Dendritic cell treated with granulocyte-macrophage colony-stimulating factor and Interleukin-4, amounts not matched to agents 40 ng/mL and 50 ng/mL, for 4 days (primary cell): Measurements from ENCODE around the gene DNAJC12.
"Not testable (repeated sequence)": the region's sequence is repeated elsewhere in the genome, so short reads cannot be mapped to it uniquely, and the experiment has no call there.

Source experiments
- H3K27ac Mint-ChIP-seq: one replicate; pipeline ENCODE4 v1.8.0; 2022; ENCODE audit warnings: mild to moderate bottlenecking, mixed read lengths
- H3K27me3 Mint-ChIP-seq: one replicate; pipeline ENCODE4 v1.8.0; 2022; ENCODE audit warnings: mild to moderate bottlenecking, mixed read lengths
- H3K36me3 Mint-ChIP-seq: one replicate; pipeline ENCODE4 v1.8.0; 2022; ENCODE audit warnings: low read depth, mixed read lengths
- H3K4me1 Mint-ChIP-seq: one replicate; pipeline ENCODE4 v1.8.0; 2022; ENCODE audit warnings: low read depth, mixed read lengths
- H3K4me3 Mint-ChIP-seq: one replicate; pipeline ENCODE4 v1.8.0; 2022; ENCODE audit warnings: mild to moderate bottlenecking, moderate library complexity, mixed read lengths
- H3K9me3 Mint-ChIP-seq: one replicate; pipeline ENCODE4 v1.8.0; 2022; ENCODE audit warnings: mixed read lengths
- intact Hi-C: fragments of 100-400 bp; cut with micrococcal nuclease; formaldehyde crosslinking; loops from one replicate; pipeline ENCODE4 v1.15.0; 2022

Gene DNAJC12

GRCh38 chr10:67793313-67793712 is 44.7 kb downstream of the DNAJC12 start:
- Mint-ChIP-seq H3K27me3 (no peaks in the 10 kb centered on the region), H3K9me3 (no peaks in the 10 kb centered on the region)

GRCh38 chr10:67792653-67793052 is 45.3 kb downstream of the DNAJC12 start:
- Mint-ChIP-seq H3K4me1 (peaks cover 21% of the 10 kb centered on the region), H3K27me3 (no peaks in the 10 kb centered on the region)
- intact Hi-C loops, result loop anchor here (5.0 kb wide), 1 partner anchor 50 kb away; no protein-coding TSS in a partner anchor

More at GRCh38 chr10:67793313-67793712, 44.7 kb downstream of the DNAJC12 start:
- Mint-ChIP-seq H3K36me3 (no peaks in the 10 kb centered on the region), H3K27ac (no peak overlapping the region), H3K4me1 (peaks cover 18% of the 10 kb centered on the region), H3K4me3 (no peak overlapping the region)
- intact Hi-C loops, result loop anchor here (5.0 kb wide), 1 partner anchor 49 kb away; no protein-coding TSS in a partner anchor

GRCh38 chr10:67790534-67791408 is 47.2 kb downstream of the DNAJC12 start:
- Mint-ChIP-seq H3K27ac (no peak overlapping the region), H3K36me3 (no peaks in the 10 kb centered on the region), H3K27me3 (no peaks in the 10 kb centered on the region), H3K4me1 (peaks cover 21% of the 10 kb centered on the region), H3K9me3 (no peaks in the 10 kb centered on the region), H3K4me3 (no peak overlapping the region)
- intact Hi-C loops, result loop anchor here (5.0 kb wide), 1 partner anchor 52 kb away; no protein-coding TSS in a partner anchor

More at GRCh38 chr10:67792653-67793052, 45.3 kb downstream of the DNAJC12 start:
- Mint-ChIP-seq H3K4me3 (no peak overlapping the region), H3K36me3 (no peaks in the 10 kb centered on the region), H3K9me3 (no peaks in the 10 kb centered on the region), H3K27ac (no peak overlapping the region)

GRCh38 chr10:67789769-67790168 is 48.2 kb downstream of the DNAJC12 start:
- intact Hi-C loops, result loop anchor here (5.0 to 10.0 kb wide), 3 partner anchors 53 to 1105 kb away; no protein-coding TSS in a partner anchor
- no peak overlapping the region for H3K27ac Mint-ChIP-seq
- no peaks in the 10 kb centered on the region for H3K36me3 Mint-ChIP-seq
- H3K9me3 Mint-ChIP-seq, result no peaks in the 10 kb centered on the region
- no peaks in the 10 kb centered on the region for H3K27me3 Mint-ChIP-seq
- H3K4me1 Mint-ChIP-seq, result peaks cover 25% of the 10 kb centered on the region
- no peak overlapping the region for H3K4me3 Mint-ChIP-seq

GRCh38 chr10:67788028-67788886 is 49.7 kb downstream of the DNAJC12 start:
- Mint-ChIP-seq H3K27ac (no peak overlapping the region), H3K4me1 (peaks cover 35% of the 10 kb centered on the region), H3K9me3 (no peaks in the 10 kb centered on the region), H3K27me3 (no peaks in the 10 kb centered on the region), H3K4me3 (no peak overlapping the region), H3K36me3 (no peaks in the 10 kb centered on the region)
- intact Hi-C loops, result loop anchor here (1.0 to 10.0 kb wide), 3 partner anchors 368 to 1107 kb away; no protein-coding TSS in a partner anchor

DNA sequence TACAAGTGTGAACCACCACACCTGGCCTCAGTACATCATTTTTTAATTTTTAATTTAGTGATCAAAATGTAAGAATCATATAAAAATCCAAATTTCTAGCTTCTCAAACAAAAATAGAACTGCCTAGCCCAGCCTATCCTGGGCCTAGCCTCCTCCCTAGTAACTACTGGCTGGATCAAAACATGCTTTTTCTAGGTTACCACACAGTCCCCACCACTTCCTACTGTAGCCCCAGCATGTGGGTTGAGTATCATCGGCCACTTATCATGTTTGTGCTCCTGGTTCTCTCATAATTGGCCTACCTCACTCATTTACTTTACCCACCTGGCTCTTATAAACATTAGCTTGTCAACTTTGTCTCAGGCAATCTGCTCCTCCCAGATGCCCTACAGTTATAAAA is 52.9 kb downstream of the DNAJC12 start:
- H3K4me1 Mint-ChIP-seq, result peaks cover 29% of the 10 kb centered on the region
- H3K9me3 Mint-ChIP-seq, result no peaks in the 10 kb centered on the region
- H3K4me3 Mint-ChIP-seq, result no peak overlapping the region
- peak overlapping the region; percentile 39 for H3K27ac Mint-ChIP-seq
- H3K27me3 Mint-ChIP-seq, result no peaks in the 10 kb centered on the region
- H3K36me3 Mint-ChIP-seq, result no peaks in the 10 kb centered on the region
- intact Hi-C loops, result loop anchor here (5.0 to 10.0 kb wide), 2 partner anchors 517 to 1110 kb away; no protein-coding TSS in a partner anchor

GRCh38 chr10:67784474-67784873 is 53.5 kb downstream of the DNAJC12 start:
- Mint-ChIP-seq H3K4me1 (peaks cover 29% of the 10 kb centered on the region), H3K4me3 (no peak overlapping the region), H3K27ac (no peak overlapping the region), H3K9me3 (no peaks in the 10 kb centered on the region), H3K36me3 (no peaks in the 10 kb centered on the region), H3K27me3 (no peaks in the 10 kb centered on the region)
- intact Hi-C loops, result loop anchor here (10.0 kb wide), 1 partner anchor 1110 kb away; no protein-coding TSS in a partner anchor

- Mint-ChIP-seq H3K27ac (peak overlapping the region; percentile 3), H3K27me3 (no peaks in the 10 kb centered on the region), H3K4me3 (no peak overlapping the region), H3K4me1 (peaks cover 29% of the 10 kb centered on the region), H3K36me3 (no peaks in the 10 kb centered on the region), H3K9me3 (no peaks in the 10 kb centered on the region)
- intact Hi-C loops, result loop anchor here (10.0 kb wide), 1 partner anchor 1111 kb away; no protein-coding TSS in a partner anchor
Observed at GRCh38 chr10:67783606-67784294, 54.2 kb downstream of the DNAJC12 start.

GRCh38 chr10:67782530-67782929 is 55.5 kb downstream of the DNAJC12 start:
- Mint-ChIP-seq H3K36me3 (no peaks in the 10 kb centered on the region), H3K4me3 (no peak overlapping the region), H3K4me1 (peaks cover 22% of the 10 kb centered on the region), H3K27ac (no peak overlapping the region), H3K9me3 (no peaks in the 10 kb centered on the region), H3K27me3 (no peaks in the 10 kb centered on the region)
- intact Hi-C loops, result loop anchor here (10.0 kb wide), 1 partner anchor 1112 kb away; no protein-coding TSS in a partner anchor

DNA sequence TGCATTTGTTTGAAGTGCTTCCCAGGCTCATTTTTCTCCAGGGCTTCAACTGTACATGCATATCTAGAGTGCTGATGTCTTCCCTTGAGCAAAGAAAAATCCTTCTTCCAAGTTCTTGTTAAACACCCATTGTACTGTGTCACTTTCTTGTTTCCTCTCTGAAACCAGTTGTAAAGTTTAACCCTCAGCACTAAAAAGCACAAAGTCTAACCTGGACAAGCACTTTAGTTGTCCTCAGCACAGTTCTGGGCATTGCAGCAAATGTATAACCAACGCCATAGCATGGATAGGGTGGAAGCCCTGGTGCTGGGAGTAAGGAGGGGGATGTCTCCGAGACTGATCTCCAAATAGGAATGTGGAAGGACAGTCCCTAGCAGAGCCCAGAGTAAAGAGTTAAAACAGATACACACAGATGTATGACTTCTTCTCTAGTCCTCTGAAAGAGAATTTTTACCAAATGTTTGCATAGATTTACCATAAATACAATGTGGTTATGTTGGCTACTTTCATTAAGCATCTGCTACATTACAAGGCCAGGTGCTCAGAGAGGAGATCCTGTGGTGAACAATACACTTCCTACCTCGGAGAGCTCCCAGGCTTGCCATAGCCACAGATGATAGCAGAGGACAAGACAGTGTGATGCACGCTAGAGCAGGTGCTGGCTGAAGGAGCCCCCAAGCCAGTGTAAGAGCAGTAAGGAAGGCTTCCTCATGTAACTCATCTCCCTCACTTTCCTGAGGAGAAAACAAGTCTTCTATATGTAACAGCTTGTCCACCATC is 57.0 kb downstream of the DNAJC12 start:
- H3K27me3 Mint-ChIP-seq, result no peaks in the 10 kb centered on the region
- no peak overlapping the region for H3K27ac Mint-ChIP-seq
- peaks cover 22% of the 10 kb centered on the region for H3K4me1 Mint-ChIP-seq
- H3K36me3 Mint-ChIP-seq, result no peaks in the 10 kb centered on the region
- no peaks in the 10 kb centered on the region for H3K9me3 Mint-ChIP-seq
- intact Hi-C loops, result loop anchor here (1.0 to 10.0 kb wide), 3 partner anchors 84 to 1114 kb away; no protein-coding TSS in a partner anchor
- no peak overlapping the region for H3K4me3 Mint-ChIP-seq

- not testable (repeated sequence) for H3K36me3 Mint-ChIP-seq, H3K27me3 Mint-ChIP-seq, H3K27ac Mint-ChIP-seq, H3K9me3 Mint-ChIP-seq, H3K4me3 Mint-ChIP-seq
- intact Hi-C loops, result loop anchor here (1.0 to 10.0 kb wide), 3 partner anchors 83 to 1115 kb away; no protein-coding TSS in a partner anchor
- peaks cover 26% of the 10 kb centered on the region for H3K4me1 Mint-ChIP-seq
Observed at GRCh38 chr10:67780204-67780621, 57.8 kb downstream of the DNAJC12 start.

GRCh38 chr10:67779465-67780203 is 58.4 kb downstream of the DNAJC12 start:
- no peaks in the 10 kb centered on the region for H3K36me3 Mint-ChIP-seq
- intact Hi-C loops, result loop anchor here (1.0 to 10.0 kb wide), 3 partner anchors 82 to 1115 kb away; no protein-coding TSS in a partner anchor
- H3K4me3 Mint-ChIP-seq, result no peak overlapping the region
- H3K4me1 Mint-ChIP-seq, result peaks cover 25% of the 10 kb centered on the region
- H3K27ac Mint-ChIP-seq, result no peak overlapping the region
- H3K9me3 Mint-ChIP-seq, result no peaks in the 10 kb centered on the region
- no peaks in the 10 kb centered on the region for H3K27me3 Mint-ChIP-seq
